Activated CD4-positive, alpha-beta T cell treated with anti-CD3 and anti-CD28 coated beads, Interleukin-2, amount 50 U/mL, for 48 hours (primary cell): ENCODE results near the gene PDCD6IP.
"Not testable (repeated sequence)": the region's sequence is repeated elsewhere in the genome, so short reads cannot be mapped to it uniquely, and the experiment has no call there.

Experiments
- DNase-seq, 2 experiments: peaks; one replicate each; pipeline ENCODE4 v3.0.0-alpha.2; 2020

The PDCD6IP gene, protein sequence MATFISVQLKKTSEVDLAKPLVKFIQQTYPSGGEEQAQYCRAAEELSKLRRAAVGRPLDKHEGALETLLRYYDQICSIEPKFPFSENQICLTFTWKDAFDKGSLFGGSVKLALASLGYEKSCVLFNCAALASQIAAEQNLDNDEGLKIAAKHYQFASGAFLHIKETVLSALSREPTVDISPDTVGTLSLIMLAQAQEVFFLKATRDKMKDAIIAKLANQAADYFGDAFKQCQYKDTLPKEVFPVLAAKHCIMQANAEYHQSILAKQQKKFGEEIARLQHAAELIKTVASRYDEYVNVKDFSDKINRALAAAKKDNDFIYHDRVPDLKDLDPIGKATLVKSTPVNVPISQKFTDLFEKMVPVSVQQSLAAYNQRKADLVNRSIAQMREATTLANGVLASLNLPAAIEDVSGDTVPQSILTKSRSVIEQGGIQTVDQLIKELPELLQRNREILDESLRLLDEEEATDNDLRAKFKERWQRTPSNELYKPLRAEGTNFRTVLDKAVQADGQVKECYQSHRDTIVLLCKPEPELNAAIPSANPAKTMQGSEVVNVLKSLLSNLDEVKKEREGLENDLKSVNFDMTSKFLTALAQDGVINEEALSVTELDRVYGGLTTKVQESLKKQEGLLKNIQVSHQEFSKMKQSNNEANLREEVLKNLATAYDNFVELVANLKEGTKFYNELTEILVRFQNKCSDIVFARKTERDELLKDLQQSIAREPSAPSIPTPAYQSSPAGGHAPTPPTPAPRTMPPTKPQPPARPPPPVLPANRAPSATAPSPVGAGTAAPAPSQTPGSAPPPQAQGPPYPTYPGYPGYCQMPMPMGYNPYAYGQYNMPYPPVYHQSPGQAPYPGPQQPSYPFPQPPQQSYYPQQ

DNA sequence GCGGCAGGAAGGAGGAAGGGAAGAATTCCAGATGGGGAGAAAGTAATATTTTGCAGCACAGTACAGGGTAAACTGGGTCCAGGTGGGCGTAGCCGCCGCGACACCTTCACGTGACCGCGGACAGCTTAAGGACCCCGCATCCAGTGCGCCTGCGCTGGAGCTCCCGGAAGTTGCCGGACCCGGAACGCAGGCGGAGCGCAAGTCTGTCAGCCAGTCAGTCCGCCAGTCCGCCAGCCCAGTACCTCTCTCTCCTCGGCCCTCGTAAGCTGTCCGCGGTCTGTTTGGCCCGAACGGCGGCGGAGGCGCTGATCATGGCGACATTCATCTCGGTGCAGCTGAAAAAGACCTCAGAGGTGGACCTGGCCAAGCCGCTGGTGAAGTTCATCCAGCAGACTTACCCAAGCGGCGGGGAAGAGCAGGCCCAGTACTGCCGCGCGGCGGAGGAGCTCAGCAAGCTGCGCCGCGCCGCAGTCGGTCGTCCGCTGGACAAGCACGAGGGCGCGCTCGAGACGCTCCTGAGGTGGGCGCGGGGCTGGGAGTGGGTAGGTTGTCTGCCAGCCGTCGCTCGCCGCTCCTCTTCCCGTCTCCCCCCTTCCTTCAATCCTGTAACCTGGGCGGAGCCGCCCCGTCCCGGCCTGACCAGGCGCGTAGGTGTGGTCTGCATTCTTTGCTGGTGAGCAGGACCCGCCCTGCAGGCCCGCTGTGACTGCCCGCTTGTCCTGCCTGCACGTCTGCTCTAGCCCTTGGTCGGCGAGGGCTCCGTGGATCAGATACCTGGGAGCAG is at the start of gene PDCD6IP:
Gene PDCD6IP, plus strand, starts transcription at position 213 of the 784 bp plus-strand sequence. Its CDS starts 99 bp downstream, at position 312.
- DNase-seq: peak; percentile 90 to 92

DNA sequence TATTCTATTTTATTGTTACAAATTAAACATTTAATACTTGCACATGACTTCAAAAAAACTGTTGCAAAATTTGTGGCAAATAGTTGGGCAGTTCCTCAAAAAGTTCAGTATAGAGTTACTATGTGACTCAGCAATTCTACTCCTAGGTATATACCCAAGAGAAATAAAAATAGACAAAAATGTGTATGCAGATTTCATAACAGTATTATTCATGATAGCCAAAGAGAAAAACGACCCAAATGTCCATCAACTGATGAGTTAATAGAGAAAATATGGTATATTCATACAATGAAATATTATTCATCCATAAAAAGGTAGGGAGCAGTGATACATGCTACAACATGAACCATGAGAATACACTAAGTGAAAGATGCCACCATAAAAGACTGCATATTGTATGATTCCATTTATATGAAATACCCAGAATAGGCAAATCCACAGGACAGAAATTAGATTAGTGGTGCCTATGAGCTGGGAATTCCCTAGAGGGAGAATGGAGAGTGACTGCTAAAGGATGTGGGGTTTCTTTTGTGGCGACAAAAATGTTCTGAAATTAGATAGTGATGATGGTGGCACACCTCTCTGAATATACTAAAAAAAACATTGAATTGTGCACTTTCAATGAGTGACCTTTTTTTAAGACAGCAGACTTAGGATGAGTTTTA is 48.8 kb upstream of the PDCD6IP start:
- no peak for DNase-seq

DNA sequence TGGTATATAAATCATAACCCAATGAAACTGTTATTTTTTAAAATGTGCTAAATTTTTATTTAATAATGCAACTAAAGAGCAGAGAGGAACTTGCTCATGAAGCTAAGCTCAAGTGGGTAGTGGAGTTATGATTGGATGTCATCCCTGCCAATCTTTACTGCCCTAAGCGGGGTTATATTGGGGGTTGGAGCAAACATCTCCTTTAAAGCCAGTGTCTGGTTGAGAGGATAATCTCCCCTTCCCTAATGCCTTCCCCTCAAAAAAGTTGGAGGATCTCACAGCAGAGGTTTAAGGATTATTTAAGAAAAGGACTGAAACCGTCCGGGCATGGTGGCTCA is 48.2 kb upstream of the PDCD6IP start:
- DNase-seq: no peak

DNA sequence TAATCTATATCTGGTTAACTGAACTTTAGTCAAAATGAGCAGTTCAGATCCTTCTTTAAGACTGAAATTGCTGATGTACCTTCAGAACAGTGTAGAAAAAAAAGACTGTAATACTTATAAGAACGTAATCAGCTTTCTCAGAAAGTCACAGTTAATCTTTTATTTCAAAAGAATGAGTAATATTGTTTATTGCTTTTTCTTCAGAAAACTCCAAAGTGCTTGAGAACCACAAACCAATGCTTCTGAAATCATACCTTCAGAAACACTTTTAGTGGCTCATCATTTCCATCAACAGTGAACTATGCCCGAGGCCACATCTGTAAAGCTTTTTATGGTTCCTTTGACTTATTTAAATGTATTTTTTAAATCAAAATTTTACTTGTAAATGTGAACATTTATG is 47.1 kb upstream of the PDCD6IP start:
- no peak for DNase-seq

DNA sequence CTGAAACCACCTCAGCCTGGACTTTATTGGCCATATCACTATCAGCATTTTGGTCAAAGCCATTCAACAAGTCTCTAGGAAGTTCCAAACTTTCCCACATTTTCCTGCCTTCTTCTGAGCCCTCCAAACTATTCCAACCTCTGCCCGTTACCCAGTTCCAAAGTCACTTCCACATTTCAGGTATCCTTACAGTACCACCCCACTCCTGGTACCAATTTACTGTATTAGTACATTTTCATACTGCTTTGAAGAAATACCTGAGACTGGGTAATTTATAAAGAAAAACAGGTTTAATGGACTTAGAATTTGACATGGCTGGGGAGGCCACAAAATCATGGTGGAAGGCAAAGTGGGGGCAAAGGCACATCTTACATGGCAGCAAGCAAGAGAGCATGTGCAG is 44.0 kb upstream of the PDCD6IP start:
- DNase-seq: not testable (repeated sequence)

DNA sequence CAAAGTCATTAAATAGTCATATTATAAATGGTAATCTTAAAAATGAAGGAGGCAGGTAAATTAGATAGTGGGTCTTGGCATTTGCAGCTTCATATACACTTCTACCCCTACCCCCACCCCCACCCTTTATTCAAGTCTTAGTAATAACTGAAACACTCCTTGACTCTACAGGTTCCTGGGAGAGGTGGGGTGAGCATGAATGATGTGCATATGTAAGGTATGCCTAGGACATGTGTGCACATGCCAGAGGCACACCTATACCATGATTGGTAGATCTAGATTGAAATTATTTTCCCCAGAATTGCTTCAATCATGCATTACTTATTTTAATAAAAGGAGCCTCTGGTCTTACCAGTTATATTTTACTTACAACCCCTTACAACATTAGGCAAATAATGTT is 40.1 kb upstream of the PDCD6IP start:
- DNase-seq: no peak

DNA sequence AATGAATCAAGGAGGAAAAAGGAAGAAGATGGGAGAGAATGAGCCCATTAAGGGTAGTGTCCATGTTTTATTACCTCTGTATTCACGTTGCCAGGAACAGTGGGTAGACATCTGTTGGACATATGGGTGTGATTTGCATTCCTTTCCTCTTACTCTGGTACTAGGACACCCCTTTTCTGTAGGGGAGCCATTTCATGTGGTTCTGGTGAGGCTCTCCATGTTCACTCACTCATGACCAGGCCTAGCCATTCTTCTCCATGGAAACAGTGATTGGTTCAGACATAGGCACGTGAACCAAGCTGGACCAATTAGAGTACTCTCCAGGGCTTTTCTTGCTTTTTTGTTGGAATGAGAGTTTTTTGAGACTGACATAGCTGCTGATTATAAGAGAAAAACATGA is 39.6 kb upstream of the PDCD6IP start:
- DNase-seq: no peak

DNA sequence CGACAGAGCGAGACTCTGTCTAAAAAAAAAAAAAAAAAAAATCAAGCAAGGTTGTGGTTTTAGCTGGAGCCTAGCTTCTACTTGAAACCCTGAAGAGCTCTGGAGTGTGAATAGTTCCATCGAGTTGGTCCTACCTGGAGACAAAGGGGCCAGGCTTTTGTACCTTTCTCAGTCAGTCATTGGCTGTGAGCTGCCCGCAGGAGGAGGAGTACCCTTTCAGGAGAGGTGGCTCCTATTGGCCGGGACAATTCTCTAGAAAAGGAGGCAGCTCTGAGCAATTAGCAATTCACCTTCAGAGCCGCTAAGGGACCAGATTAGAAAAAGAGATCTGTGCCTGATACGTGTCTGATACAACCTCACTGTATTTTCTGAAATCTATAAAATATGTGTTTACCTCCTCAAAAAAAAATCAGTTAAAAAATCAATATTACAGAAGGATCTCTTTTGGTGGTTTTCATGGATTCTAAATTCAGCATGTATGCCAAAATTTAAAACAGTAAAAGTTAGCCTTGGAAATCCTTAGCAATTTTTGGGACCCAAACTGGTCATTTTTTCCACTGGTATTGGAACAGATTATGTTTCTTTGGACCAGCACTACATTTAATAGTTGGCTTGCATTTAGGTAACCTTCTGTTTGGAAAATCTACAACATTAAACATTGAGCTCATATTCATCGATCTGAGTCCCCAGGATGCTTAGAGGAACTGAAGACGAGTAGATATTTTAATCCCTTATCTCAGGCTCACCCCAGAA is 29.7 kb upstream of the PDCD6IP start:
- no peak for DNase-seq

DNA sequence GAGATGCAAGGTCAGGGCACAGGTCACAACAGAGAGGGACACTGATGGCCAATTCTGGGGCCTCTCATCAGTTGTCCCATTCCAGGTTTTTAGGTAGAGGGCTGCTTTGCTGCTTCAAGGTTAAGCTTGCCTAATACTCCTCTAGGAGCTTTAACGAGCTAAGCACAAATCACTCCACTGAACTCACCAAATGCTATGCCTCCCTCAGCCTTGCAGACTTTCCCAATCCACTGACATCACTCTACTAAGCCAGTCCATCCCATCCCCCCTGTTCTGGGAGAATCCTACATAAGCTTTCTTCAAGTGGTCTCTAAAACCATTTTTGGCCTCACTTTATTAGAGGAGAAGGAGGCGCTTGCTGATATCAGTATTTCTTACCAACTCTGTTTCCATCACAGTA is 24.8 kb upstream of the PDCD6IP start:
- DNase-seq: no peak

DNA sequence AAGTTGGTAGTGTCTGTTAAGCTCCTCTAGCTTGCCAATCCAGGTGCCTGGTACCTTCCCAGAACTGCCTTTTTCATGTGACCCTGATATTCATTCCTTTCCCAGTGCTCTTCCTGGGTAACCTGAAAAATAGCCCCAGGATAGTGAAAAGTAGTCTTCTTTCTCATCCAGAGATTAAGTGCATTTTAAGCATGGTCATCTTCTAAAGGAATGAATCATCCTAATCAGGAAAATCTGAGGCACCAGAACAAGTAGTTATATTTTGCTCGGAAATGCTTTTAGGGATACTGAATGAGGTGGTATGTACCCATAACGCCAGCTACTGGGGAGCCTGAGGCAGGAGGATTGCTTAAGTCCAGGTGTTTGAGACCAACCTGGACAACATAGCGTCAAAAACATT is 23.1 kb upstream of the PDCD6IP start:
- no peak for DNase-seq

DNA sequence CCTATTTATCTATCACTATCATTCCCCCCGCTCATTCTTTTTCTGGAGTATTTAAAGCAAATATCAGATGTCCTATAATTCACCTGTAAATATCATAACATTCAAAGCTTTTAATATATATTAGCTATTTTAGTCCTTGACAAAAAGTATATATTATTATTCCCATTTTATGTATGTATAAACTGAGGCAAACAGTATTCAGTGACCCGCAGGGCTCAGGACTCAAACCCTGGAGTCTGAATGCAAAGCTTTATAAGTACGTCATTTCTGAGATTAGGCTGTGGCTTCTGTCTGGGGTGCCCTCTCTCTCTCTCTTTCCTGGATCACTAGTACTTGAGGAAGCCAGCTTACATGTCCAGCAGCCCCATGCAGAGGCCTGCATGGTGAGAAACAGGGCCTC is 20.4 kb upstream of the PDCD6IP start:
- no peak for DNase-seq

DNA sequence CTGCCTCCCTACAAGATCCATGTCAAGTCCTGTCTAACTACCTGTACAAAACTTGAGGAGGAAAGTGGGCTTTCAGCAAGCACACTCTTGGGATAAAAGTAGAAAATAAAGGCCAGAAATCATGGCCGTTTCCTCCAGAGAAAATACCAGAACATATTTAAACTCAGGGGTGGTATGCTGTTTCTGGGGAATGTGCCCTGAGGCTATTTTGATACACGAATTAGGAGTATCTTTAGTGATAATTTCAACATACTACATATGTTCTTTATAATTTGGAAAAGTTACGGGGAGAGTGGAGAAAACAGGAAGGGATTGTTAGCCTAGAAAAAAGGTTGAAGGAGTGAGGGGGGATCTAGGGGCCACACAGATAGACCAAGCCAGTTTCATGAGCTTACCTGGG is 18.7 kb upstream of the PDCD6IP start:
- DNase-seq: no peak

DNA sequence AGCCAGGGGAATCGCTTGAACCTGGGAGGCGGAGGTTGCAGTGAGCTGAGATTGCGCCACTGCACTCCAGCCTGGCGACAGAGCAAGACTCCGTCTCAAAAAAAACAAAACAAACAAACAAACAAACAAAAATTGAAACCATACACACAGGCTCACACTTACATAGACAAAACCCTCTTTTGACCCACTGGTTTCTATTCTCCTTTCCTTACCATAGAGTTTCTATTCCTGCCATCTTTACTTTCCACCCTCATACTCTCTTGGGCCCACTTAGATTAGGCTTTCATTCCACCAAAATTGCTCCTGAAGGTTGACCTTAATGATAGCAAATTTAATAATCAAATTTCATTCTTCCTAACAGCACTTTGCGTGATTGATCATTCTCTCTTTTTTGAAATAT is 17.0 kb upstream of the PDCD6IP start:
- not testable (repeated sequence) for DNase-seq

DNA sequence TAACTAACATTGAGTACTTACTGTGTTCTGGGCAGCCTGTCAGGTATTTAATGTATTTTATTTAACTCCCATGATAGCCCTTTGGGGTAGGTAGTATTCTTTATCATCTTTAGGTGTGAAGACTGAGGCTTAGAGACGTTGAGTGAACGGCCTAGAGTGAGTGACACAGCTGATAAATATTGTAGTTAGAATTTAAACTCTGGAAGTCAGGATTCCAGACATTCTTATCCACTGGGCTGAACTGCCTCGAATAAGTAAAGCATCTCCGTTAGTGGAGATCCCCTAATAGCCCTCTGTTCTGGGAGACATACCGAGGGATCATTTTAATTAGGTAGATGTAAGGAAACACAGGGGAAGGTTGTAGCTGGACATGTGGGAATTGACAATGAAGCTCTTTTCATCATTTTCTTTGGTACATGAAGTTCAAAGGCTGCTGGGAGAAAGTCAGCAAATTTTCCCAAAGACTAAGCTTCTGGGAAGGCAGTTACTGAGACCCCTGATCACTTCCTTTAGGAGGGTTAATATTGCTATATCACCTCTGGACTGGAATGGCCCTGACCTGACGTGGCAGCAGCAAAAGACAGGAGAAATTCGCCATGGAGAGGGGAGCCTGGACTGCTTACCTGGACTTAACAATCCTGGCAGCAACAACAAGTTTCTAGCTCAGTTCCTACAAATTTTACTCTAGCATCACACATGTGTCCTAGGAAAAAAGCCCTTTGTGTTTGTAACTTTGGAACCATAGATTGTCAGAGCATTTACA is 11.7 kb upstream of the PDCD6IP start:
- no peak for DNase-seq

DNA sequence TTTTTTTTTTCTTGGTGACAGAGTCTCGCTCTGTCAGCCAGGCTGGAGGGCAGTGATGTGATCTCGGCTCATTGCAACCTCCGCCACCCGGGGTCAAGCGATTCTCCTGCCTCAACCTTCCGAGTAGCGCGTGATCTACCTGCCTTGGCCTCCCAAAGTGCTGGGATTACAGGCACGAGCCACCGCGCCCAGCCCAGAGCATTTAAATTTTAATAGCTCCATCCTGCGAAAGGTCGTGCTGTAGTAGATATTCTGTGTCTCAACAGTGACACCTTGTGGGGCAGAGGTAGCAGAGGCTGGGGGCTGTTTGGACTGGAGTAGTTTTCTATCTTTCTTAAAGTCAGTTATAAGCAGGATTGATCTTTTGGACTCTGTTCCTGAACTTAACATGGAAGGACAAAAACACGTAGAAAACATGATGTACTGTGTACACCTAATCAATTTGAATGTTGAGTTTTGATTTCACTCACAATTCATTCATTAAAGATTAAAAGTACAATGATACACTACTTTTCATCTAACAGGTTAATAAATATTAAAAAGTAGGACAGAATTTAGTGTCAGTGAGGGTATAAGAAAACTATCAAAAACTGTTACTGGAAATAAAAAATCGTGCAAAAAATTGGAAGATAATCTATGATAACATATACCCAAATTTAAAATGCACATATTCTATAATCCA is 11.0 kb upstream of the PDCD6IP start:
- peak; percentile 43 to 57 for DNase-seq

DNA sequence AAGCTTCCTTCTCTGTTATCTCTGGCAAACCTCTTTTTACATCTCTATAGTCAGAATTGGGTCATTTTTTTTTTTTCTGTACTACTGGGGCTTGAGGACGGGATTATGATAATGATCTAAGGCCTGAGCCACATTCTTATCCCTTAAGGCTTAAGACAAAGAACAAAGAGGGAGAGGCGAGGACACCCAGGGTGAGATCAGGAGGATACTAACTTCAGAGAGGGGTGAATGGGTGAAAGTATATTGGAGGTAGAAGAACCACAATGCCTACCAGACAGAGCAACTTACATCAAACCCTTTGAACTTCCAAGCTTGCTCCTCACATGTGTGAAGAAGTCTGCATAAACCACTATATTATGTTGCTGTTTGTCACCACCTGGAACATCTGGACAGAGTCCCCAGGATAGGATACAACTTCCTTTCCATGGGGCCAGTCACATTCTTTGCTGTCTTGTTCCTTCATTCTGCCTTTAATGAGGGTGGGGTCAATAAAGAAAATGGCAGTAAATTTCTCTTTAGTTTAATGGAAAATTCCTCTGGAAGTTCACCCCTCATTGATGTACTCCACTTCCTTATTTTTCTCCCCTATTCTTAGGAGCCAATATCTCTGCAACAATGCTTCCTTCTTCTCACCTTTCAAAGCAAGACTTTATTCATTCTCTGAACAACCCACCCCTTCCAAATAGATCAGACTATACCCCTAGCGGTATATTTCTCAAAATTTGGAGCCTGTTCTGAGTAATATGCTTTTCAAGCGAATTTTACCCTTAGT is 9.1 kb upstream of the PDCD6IP start:
- DNase-seq: no peak

DNA sequence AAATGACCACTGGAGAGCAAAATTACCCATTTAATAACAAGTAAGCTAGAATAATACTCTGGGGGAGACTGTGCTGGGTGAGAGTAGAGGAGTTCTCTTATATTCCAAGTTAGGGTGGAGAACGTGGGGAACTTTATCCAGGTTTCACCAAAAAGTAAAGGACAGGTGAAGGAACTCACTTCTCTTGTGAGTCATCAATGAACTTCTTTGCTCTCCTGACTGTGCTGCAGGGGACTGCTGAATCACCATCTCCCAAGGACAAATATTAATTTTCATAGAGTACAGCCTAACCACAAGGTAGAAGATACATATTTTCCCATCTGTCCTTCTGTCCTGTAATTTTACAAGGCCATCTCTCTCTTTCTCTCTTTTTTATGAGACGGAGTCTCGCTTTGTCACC is 8.3 kb upstream of the PDCD6IP start:
- no peak for DNase-seq

DNA sequence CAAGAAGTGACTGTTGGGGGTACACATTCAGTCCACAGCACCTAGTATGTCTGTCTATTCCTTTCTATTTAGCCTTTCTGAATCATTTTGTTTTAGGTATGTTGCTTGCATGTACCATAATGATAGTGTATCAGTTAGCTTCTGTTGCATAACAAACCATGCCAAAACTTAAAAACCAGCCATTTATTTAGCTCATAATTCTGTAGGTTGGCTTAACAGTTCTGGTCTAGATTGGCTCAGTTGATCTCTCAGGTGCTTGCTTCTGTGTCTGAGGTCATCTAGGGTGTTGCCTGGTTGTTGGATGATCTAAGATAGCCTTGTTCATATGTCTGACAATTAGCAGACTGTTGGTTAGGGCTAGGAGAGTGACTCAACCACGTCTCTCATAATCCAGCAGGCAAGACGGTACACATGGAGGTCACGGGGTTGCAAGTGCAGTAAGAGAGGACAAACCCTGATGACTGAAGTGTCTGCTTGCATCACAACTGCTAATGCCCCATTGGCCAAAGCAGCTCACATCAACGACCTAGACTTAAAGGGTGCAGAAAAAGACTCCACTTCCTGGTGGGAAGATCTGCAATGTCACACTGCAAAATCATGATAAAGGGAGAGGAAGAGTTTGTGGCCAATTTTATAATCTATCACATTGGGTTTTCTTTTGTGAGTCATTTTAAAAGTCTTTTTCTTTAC is 6.8 kb upstream of the PDCD6IP start:
- DNase-seq: no peak
